ENCODE data around the gene IMPACT. TPM values are rescaled to one million over a fixed set of nuclear protein-coding genes. Genes with fewer than 3 reads are reported as not detected.

IMPACT gene
- total RNA-seq, 2 experiments from 2014 or later, result 8.4 to 10.6 TPM

GRCh38 chr18:24395049-24395795 lies 31.2 kb upstream of the IMPACT start:
- H3K27ac ChIP-seq (ENCODE audit: low read depth in 1 of 2, low read length in 2 of 2), result no peak overlapping the region
- no peaks in the 10 kb centered on the region for H3K36me3 ChIP-seq (ENCODE audit: insufficient read depth, low read length)
- ATAC-seq (ENCODE audit: poor library complexity) (no peak), DNase-seq (peak in 1 of 14 experiments; percentile 13)
- H3K9me3 ChIP-seq (ENCODE audit: control insufficient read depth in 1 of 2, insufficient read depth in 1 of 2, low read length in 2 of 2), result no peaks in the 10 kb centered on the region
- H3K4me3 ChIP-seq (ENCODE audit: low read length), result no peak overlapping the region
- Mint-ChIP-seq H3K9me3 (no peaks in the 10 kb centered on the region), H3K27ac (peak overlapping the region; percentile 40), H3K4me3 (peak overlapping the region; percentile 75), H3K27me3 (no peaks in the 10 kb centered on the region), H3K36me3 (ENCODE audit: low read depth) (no peaks in the 10 kb centered on the region), H3K4me1 (ENCODE audit: low read depth) (peaks cover 22% of the 10 kb centered on the region)
- POLR2A ChIA-PET, result no interaction called here
- H3K4me1 ChIP-seq (ENCODE audit: insufficient read depth, low read length), result peaks cover 15% of the 10 kb centered on the region
- H3K27me3 ChIP-seq (ENCODE audit: control insufficient read depth in 1 of 2, insufficient read depth in 2 of 2, low read length in 2 of 2), result no peaks in the 10 kb centered on the region
- CTCF ChIA-PET, result no interaction called here
- intact Hi-C loops (cut with DNase I, micrococcal nuclease), result no loop called here
- TF ChIP-seq CTCF (IDR thresholded peaks at IDR 0.05), result no peak

GRCh38 chr18:24396082-24396633 lies 30.3 kb upstream of the IMPACT start:
- Histone ChIP-seq H3K27ac (ENCODE audit: low read depth in 1 of 2, low read length in 2 of 2) (no peak overlapping the region), H3K27me3 (ENCODE audit: control insufficient read depth in 1 of 2, insufficient read depth in 2 of 2, low read length in 2 of 2) (no peaks in the 10 kb centered on the region), H3K9me3 (ENCODE audit: control insufficient read depth in 1 of 2, insufficient read depth in 1 of 2, low read length in 2 of 2) (no peaks in the 10 kb centered on the region), H3K36me3 (ENCODE audit: insufficient read depth, low read length) (no peaks in the 10 kb centered on the region), H3K4me1 (ENCODE audit: insufficient read depth, low read length) (peaks cover 15% of the 10 kb centered on the region), H3K4me3 (ENCODE audit: low read length) (no peak overlapping the region)
- intact Hi-C loops (cut with DNase I, micrococcal nuclease), result no loop called here
- TF ChIP-seq CTCF (IDR thresholded peaks at IDR 0.05), result no peak
- Mint-ChIP-seq H3K36me3 (ENCODE audit: low read depth) (no peaks in the 10 kb centered on the region), H3K27ac (no peak overlapping the region), H3K4me3 (peak overlapping the region; percentile 43), H3K4me1 (ENCODE audit: low read depth) (peaks cover 22% of the 10 kb centered on the region), H3K9me3 (no peaks in the 10 kb centered on the region), H3K27me3 (no peaks in the 10 kb centered on the region)
- ATAC-seq (ENCODE audit: poor library complexity) (no peak), DNase-seq (no peak)
- ChIA-PET POLR2A (no interaction called here), CTCF (no interaction called here)

- intact Hi-C loops (cut with DNase I, micrococcal nuclease), result no loop called here
- no peak for TF ChIP-seq CTCF (IDR thresholded peaks at IDR 0.05)
- peak; percentile 20 for ATAC-seq (ENCODE audit: poor library complexity)
- peaks cover 15% of the 10 kb centered on the region for H3K4me1 ChIP-seq (ENCODE audit: insufficient read depth, low read length)
- Mint-ChIP-seq H3K4me1 (ENCODE audit: low read depth) (peaks cover 22% of the 10 kb centered on the region), H3K9me3 (no peaks in the 10 kb centered on the region), H3K36me3 (ENCODE audit: low read depth) (no peaks in the 10 kb centered on the region), H3K27ac (no peak overlapping the region), H3K4me3 (peak overlapping the region; percentile 90), H3K27me3 (peaks cover 4% of the 10 kb centered on the region)
- H3K4me3 ChIP-seq (ENCODE audit: low read length), result peak overlapping the region; percentile 66
- H3K36me3 ChIP-seq (ENCODE audit: insufficient read depth, low read length), result no peaks in the 10 kb centered on the region
- ChIA-PET CTCF (no interaction called here), POLR2A (interaction anchor here (1.0 to 1.2 kb wide), 2 partner anchors 18 to 29 kb away, joined by 3 to 6 read pairs; partner anchors contain the start of gene IMPACT)
- DNase-seq, result peak in 8 of 14 experiments; percentile 1 to 74 (median 19)
- H3K9me3 ChIP-seq (ENCODE audit: control insufficient read depth in 1 of 2, insufficient read depth in 1 of 2, low read length in 2 of 2), result no peaks in the 10 kb centered on the region
- H3K27ac ChIP-seq (ENCODE audit: low read depth in 1 of 2, low read length in 2 of 2), result no peak overlapping the region
- no peaks in the 10 kb centered on the region for H3K27me3 ChIP-seq (ENCODE audit: control insufficient read depth in 1 of 2, insufficient read depth in 2 of 2, low read length in 2 of 2)
Measured at GRCh38 chr18:24397131-24397693, 29.3 kb upstream of the IMPACT start.
